GM04504 (cell line): ENCODE data around the gene C12orf43.
A peak's percentile ranks its signal among the peaks of the same experiment; 100 is the strongest.
"Not testable (repeated sequence)": the region's sequence is repeated elsewhere in the genome, so short reads cannot be mapped to it uniquely, and the experiment has no call there.

Experiments used
- DNase-seq: peaks from one replicate; pipeline ENCODE4 v3.0.0-alpha.2; 2012; ENCODE audit warnings: low read depth

C12orf43 gene

GRCh38 chr12:121015825-121016766 is at the start of gene C12orf43:
C12orf43 (minus strand) TSS chr12:121016487; CDS start chr12:121016474, 13 bp downstream.
- DNase-seq, result peak; percentile 75

GRCh38 chr12:121065345-121065744 is 49.1 kb upstream of the C12orf43 start:
- no peak for DNase-seq

- not testable (repeated sequence) for DNase-seq
These were observed 48.3 kb upstream of the C12orf43 start for GRCh38 chr12:121064586-121064985.

GRCh38 chr12:121064116-121064515 is 47.8 kb upstream of the C12orf43 start:
- DNase-seq, result no peak

- DNase-seq, result no peak
These were observed 46.2 kb upstream of the C12orf43 start for GRCh38 chr12:121062391-121063045.

- no peak for DNase-seq
These were observed 45.5 kb upstream of the C12orf43 start for GRCh38 chr12:121061831-121062230.

GRCh38 chr12:121060149-121061001 is 44.1 kb upstream of the C12orf43 start:
- peak; percentile 26 for DNase-seq

GRCh38 chr12:121059031-121059898 is 43.0 kb upstream of the C12orf43 start:
- no peak for DNase-seq

- no peak for DNase-seq
These were observed 41.5 kb upstream of the C12orf43 start for GRCh38 chr12:121057794-121058193.

- DNase-seq, result no peak
These were observed 37.4 kb upstream of the C12orf43 start for GRCh38 chr12:121053706-121054105.

GRCh38 chr12:121050725-121051124 is 34.4 kb upstream of the C12orf43 start:
- no peak for DNase-seq

- DNase-seq, result no peak
These were observed 32.2 kb upstream of the C12orf43 start for GRCh38 chr12:121048442-121048841.

- DNase-seq, result not testable (repeated sequence)
These were observed 31.1 kb upstream of the C12orf43 start for GRCh38 chr12:121047400-121047799.

GRCh38 chr12:121043067-121043466 is 26.8 kb upstream of the C12orf43 start:
- no peak for DNase-seq

GRCh38 chr12:121038861-121039668 is 22.8 kb upstream of the C12orf43 start, which contains the start of gene OASL:
OASL (minus strand) TSS chr12:121039246; CDS start chr12:121038971, 275 bp downstream.
- peak; percentile 43 for DNase-seq

- DNase-seq, result peak; percentile 53
These were observed 20.6 kb upstream of the C12orf43 start for GRCh38 chr12:121036810-121037326.

- no peak for DNase-seq
These were observed 18.5 kb upstream of the C12orf43 start for GRCh38 chr12:121034616-121035305.

GRCh38 chr12:121033625-121034349 is 17.5 kb upstream of the C12orf43 start:
- DNase-seq, result no peak
